Measurements from ENCODE around the gene DLGAP1.
"Not testable (repeated sequence)": the region's sequence is repeated elsewhere in the genome, so short reads cannot be mapped to it uniquely, and the experiment has no call there.

Gene DLGAP1

GRCh38 chr18:3585656-3586509 is 869.2 kb downstream of the DLGAP1 start:
- DNase-seq (ENCODE audit: low read depth in 2 of 2), result peak in 1 of 2 experiments; percentile 71

- DNase-seq (ENCODE audit: low read depth in 2 of 2), result no peak
Observed at GRCh38 chr18:3584897-3585460, 870.1 kb downstream of the DLGAP1 start.

GRCh38 chr18:3584266-3584861 is 870.7 kb downstream of the DLGAP1 start:
- DNase-seq (ENCODE audit: low read depth in 2 of 2), result no peak

- DNase-seq (ENCODE audit: low read depth in 2 of 2), result no peak
Observed at GRCh38 chr18:3583873-3584247, 871.2 kb downstream of the DLGAP1 start.

- not testable (repeated sequence) for DNase-seq (ENCODE audit: low read depth in 2 of 2)
Observed at GRCh38 chr18:3583106-3583872, 871.8 kb downstream of the DLGAP1 start.

- DNase-seq (ENCODE audit: low read depth in 2 of 2), result no peak
Observed at GRCh38 chr18:3581890-3582289, 873.2 kb downstream of the DLGAP1 start.

GRCh38 chr18:3580523-3581025 is 874.5 kb downstream of the DLGAP1 start:
- not testable (repeated sequence) for DNase-seq (ENCODE audit: low read depth in 2 of 2)

GRCh38 chr18:3579701-3580100 is 875.4 kb downstream of the DLGAP1 start:
- no peak for DNase-seq (ENCODE audit: low read depth in 2 of 2)

GRCh38 chr18:3578621-3579020 is 876.5 kb downstream of the DLGAP1 start:
- no peak for DNase-seq (ENCODE audit: low read depth in 2 of 2)

- DNase-seq (ENCODE audit: low read depth in 2 of 2), result no peak
Observed at GRCh38 chr18:3577281-3577855, 877.7 kb downstream of the DLGAP1 start.

- no peak for DNase-seq (ENCODE audit: low read depth in 2 of 2)
Observed at GRCh38 chr18:3572761-3573160, 882.3 kb downstream of the DLGAP1 start.

GRCh38 chr18:3566851-3567250 is 888.3 kb downstream of the DLGAP1 start:
- DNase-seq (ENCODE audit: low read depth in 2 of 2), result no peak

GRCh38 chr18:3560755-3561154 is 894.4 kb downstream of the DLGAP1 start:
- DNase-seq (ENCODE audit: low read depth in 2 of 2), result no peak

GRCh38 chr18:3554811-3555427 is 900.2 kb downstream of the DLGAP1 start:
- DNase-seq (ENCODE audit: low read depth in 2 of 2), result no peak

- no peak for DNase-seq (ENCODE audit: low read depth in 2 of 2)
Observed at GRCh38 chr18:3554091-3554601, 901.0 kb downstream of the DLGAP1 start.

- DNase-seq (ENCODE audit: low read depth in 2 of 2), result no peak
Observed at GRCh38 chr18:3552305-3552704, 902.8 kb downstream of the DLGAP1 start.

- no peak for DNase-seq (ENCODE audit: low read depth in 2 of 2)
Observed at GRCh38 chr18:3547891-3548615, 907.1 kb downstream of the DLGAP1 start.

GRCh38 chr18:3546106-3546505 is 909.0 kb downstream of the DLGAP1 start:
- DNase-seq (ENCODE audit: low read depth in 2 of 2), result no peak

- DNase-seq (ENCODE audit: low read depth in 2 of 2), result no peak
Observed at GRCh38 chr18:3544537-3544936, 910.6 kb downstream of the DLGAP1 start.

Data from stimulated activated CD4-positive, alpha-beta T cell treated with anti-CD3 and anti-CD28 coated beads, Interleukin-12 subunit alpha, Interleukin-12 subunit beta, amount 100 ng/mL, for 24 hours (primary cell).